GM18502 (cell line): Measurements from ENCODE around the gene SF3B1.
"Not testable (repeated sequence)": the region's sequence is repeated elsewhere in the genome, so short reads cannot be mapped to it uniquely, and the experiment has no call there.

Experiments
- ATAC-seq: cut with Tn5 transposase; IDR thresholded peaks from one replicate; pipeline ENCODE4 v1.9.1; 2021; ENCODE audit warnings: mild to moderate bottlenecking; ENCODE audit not compliant: unreplicated experiment, poor library complexity

The SF3B1 gene

DNA sequence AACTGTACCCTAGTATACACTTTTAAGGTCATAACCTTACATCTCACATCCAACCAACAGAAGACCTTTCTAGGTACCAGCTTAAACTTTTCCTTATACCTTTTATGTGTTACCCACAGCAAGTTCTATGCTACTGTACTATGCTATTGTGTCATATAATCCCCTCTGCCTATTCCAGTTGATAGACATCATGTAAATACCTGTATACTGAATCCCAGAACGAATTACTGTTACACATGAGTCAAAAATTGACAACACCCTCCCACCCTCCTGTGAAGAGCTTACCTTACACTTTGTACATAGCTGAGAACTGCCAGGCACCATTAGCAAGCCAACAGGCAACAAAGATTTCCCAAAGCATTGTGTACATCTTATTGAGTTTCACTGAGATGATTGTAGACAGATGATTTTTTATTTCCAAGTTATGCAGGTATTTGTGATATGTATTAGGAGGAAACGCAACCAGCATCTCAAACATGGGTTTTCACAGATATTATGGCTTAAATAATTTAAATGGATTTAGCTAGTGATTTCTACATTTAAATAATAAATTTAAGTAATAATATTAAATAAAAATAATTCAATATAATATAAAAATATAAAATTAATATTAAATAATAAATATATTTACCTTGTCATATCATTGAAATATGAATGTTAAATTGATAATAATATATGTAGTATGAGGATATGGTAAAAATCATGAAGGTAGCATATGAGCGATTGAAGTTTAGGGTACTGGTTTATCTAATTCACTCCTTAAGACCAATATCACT lies 81.2 kb downstream of the SF3B1 start:
- ATAC-seq: no peak

DNA sequence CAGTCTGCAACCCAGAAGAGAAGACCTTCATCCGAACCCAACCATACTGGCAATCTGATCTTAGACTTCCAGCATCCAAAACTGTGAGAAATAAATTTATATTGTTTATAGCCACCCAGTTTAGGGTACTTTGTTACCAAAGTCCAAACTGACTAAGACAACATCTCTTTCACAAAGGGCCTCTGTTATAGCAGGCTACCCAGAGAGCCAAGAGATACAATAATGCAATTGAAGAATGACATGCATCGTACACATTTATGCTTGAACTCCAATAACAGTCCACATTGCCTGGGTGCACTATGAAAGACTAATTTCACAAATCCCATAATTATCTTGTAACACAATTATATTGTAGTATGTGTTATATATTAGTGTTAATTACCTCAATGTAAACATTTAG lies 85.1 kb downstream of the SF3B1 start:
- no peak for ATAC-seq

GRCh38 chr2:197348721-197349360 lies 86.0 kb downstream of the SF3B1 start:
- no peak for ATAC-seq

GRCh38 chr2:197345846-197346370 lies 88.9 kb downstream of the SF3B1 start:
- no peak for ATAC-seq

GRCh38 chr2:197343968-197344367 lies 90.9 kb downstream of the SF3B1 start:
- ATAC-seq: not testable (repeated sequence)

- no peak for ATAC-seq
Measured at GRCh38 chr2:197340591-197340990, 94.2 kb downstream of the SF3B1 start.
